Mesenchymal stem cell (in vitro differentiated cells and primary cell): ENCODE results near the gene ELAVL1.
"Not testable (repeated sequence)": the region's sequence is repeated elsewhere in the genome, so short reads cannot be mapped to it uniquely, and the experiment has no call there.

Experiments
- DNase-seq: peaks from one replicate; pipeline ENCODE4 v3.0.0-alpha.2; 2013
- H2AFZ ChIP-seq: one replicate; pipeline ENCODE4 v1.6.1; 2013; ENCODE audit warnings: low read depth, mild to moderate bottlenecking, control low read depth, inconsistent platforms, low read length, moderate library complexity
- H2AK5ac ChIP-seq: 2 replicates; pipeline ENCODE4 v1.6.1; 2013; ENCODE audit warnings: low read length, moderate library complexity, mild to moderate bottlenecking, inconsistent platforms; ENCODE audit not compliant: severe bottlenecking
- H2BK120ac ChIP-seq: one replicate; pipeline ENCODE4 v1.6.1; 2013; ENCODE audit warnings: low read depth, mild to moderate bottlenecking, inconsistent platforms, low read length, moderate library complexity
- H2BK12ac ChIP-seq, 2 experiments: one replicate each; pipeline ENCODE4 v1.6.1; 2013; ENCODE audit warnings: inconsistent platforms in 2 of 2, low read length in 2 of 2, mild to moderate bottlenecking in 2 of 2, moderate library complexity in 2 of 2, control low read depth in 1 of 2
- H2BK15ac ChIP-seq: one replicate; pipeline ENCODE4 v1.6.1; 2013; ENCODE audit warnings: mild to moderate bottlenecking, low read depth, inconsistent platforms; ENCODE audit not compliant: poor library complexity, severe bottlenecking
- H2BK5ac ChIP-seq: 2 replicates; pipeline ENCODE4 v1.6.1; 2013; ENCODE audit warnings: low read depth, mild to moderate bottlenecking, low read length, control low read depth, inconsistent platforms; ENCODE audit not compliant: poor library complexity, severe bottlenecking
- H3K14ac ChIP-seq, 2 experiments: one replicate each; pipeline ENCODE4 v1.6.1; 2013; ENCODE audit warnings: inconsistent platforms in 2 of 2, low read length in 2 of 2, control low read depth in 1 of 2, mild to moderate bottlenecking in 1 of 2, moderate library complexity in 1 of 2
- H3K18ac ChIP-seq, 2 experiments: one replicate each; pipeline ENCODE4 v1.6.1; 2013; ENCODE audit warnings: inconsistent platforms in 2 of 2, low read length in 2 of 2, control low read depth in 1 of 2, low read depth in 1 of 2, mild to moderate bottlenecking in 1 of 2
- H3K23ac ChIP-seq, 2 experiments: one replicate each; pipeline ENCODE4 v1.6.1; 2013; ENCODE audit warnings: inconsistent platforms in 2 of 2, low read length in 2 of 2, mild to moderate bottlenecking in 2 of 2, moderate library complexity in 2 of 2, control low read depth in 1 of 2
- H3K27ac ChIP-seq: 2 replicates; pipeline ENCODE4 v1.5.1; 2013; ENCODE audit warnings: mild to moderate bottlenecking, moderate library complexity, low read length, control low read depth, inconsistent platforms; ENCODE audit not compliant: poor library complexity, severe bottlenecking
- H3K27me3 ChIP-seq, 2 experiments: 2 replicates each; pipeline versions ENCODE4 v1.6.1 to v1.7.0; 2013; ENCODE audit warnings: low read length in 2 of 2, mild to moderate bottlenecking in 2 of 2, moderate library complexity in 2 of 2, control low read depth in 1 of 2, inconsistent platforms in 1 of 2; ENCODE audit not compliant: control insufficient read depth in 1 of 2, insufficient read depth in 1 of 2
- H3K36me3 ChIP-seq, 2 experiments: 2 replicates each; pipeline versions ENCODE4 v1.6.1 to v1.7.0; 2013; ENCODE audit warnings: low read length in 2 of 2, control low read depth in 1 of 2, inconsistent platforms in 1 of 2, low read depth in 1 of 2, mild to moderate bottlenecking in 1 of 2; ENCODE audit not compliant: insufficient read depth in 2 of 2, control insufficient read depth in 1 of 2
- H3K4ac ChIP-seq, 2 experiments: one replicate each; pipeline ENCODE4 v1.6.1; 2013; ENCODE audit warnings: inconsistent platforms in 2 of 2, low read length in 2 of 2, mild to moderate bottlenecking in 2 of 2, moderate library complexity in 2 of 2, control low read depth in 1 of 2, low read depth in 1 of 2
- H3K4me1 ChIP-seq: 2 replicates; pipeline ENCODE4 v1.6.1; 2013; ENCODE audit warnings: low read depth, low read length, control low read depth; ENCODE audit not compliant: control insufficient read depth, insufficient read depth
- H3K4me2 ChIP-seq: 2 replicates; pipeline ENCODE4 v1.6.1; 2013; ENCODE audit warnings: low read length, mild to moderate bottlenecking, inconsistent platforms; ENCODE audit not compliant: poor library complexity, severe bottlenecking
- H3K4me3 ChIP-seq, 2 experiments: 2 replicates each; pipeline versions ENCODE4 v1.5.1 to v1.7.0; 2013; ENCODE audit warnings: low read length in 2 of 2, mild to moderate bottlenecking in 2 of 2, control low read depth in 1 of 2, low read depth in 1 of 2; ENCODE audit not compliant: insufficient read depth in 1 of 2
- H3K79me1 ChIP-seq: replicated peaks from 2 replicates; pipeline ENCODE4 v1.6.1; 2013; ENCODE audit warnings: mild to moderate bottlenecking, control low read depth, low read length, inconsistent platforms; ENCODE audit not compliant: poor library complexity, severe bottlenecking
- H3K9ac ChIP-seq: 2 replicates; pipeline ENCODE4 v1.7.0; 2013; ENCODE audit warnings: mild to moderate bottlenecking, low read length, moderate library complexity
- H3K9me3 ChIP-seq: 2 replicates; pipeline ENCODE4 v1.7.0; 2013; ENCODE audit warnings: mild to moderate bottlenecking, low read length; ENCODE audit not compliant: control insufficient read depth
- H4K8ac ChIP-seq: one replicate; pipeline ENCODE4 v1.6.1; 2013; ENCODE audit warnings: inconsistent platforms, mild to moderate bottlenecking, low read length, moderate library complexity
- H4K91ac ChIP-seq: one replicate; pipeline ENCODE4 v1.6.1; 2013; ENCODE audit warnings: mild to moderate bottlenecking, low read length, inconsistent platforms
- WGBS: methylation state at CpG from one replicate; pipeline ENCODE4 v1.1.7; 2013; ENCODE audit warnings: mixed read lengths; 5-methylcytosine and 5-hydroxymethylcytosine counted together

ELAVL1 gene

GRCh38 chr19:8025316-8025715, 19.9 kb upstream of the ELAVL1 start:
- Histone ChIP-seq H2BK15ac (no peak overlapping the region), H3K18ac (no peak overlapping the region), H3K4ac (no peak overlapping the region), H2BK12ac (no peak overlapping the region), H3K4me1 (peaks cover 10% of the 10 kb centered on the region), H2AFZ (no peak overlapping the region), H3K79me1 (no peaks in the 10 kb centered on the region), H3K9ac (no peak overlapping the region), H3K4me2 (no peak overlapping the region), H3K36me3 (peaks cover 0 to 3% of the 10 kb centered on the region in 2 experiments), H2BK5ac (no peak overlapping the region), H4K91ac (no peak overlapping the region), H2BK120ac (no peak overlapping the region), H2AK5ac (no peak overlapping the region), H3K4me3 (no peak overlapping the region), H3K9me3 (no peaks in the 10 kb centered on the region), H4K8ac (no peak overlapping the region), H3K23ac (no peak overlapping the region), H3K27me3 (peaks cover 0 to 3% of the 10 kb centered on the region in 2 experiments), H3K27ac (no peak overlapping the region), H3K14ac (no peak overlapping the region)
- DNase-seq = no peak
- 87% methylated on average over 5 of the region's 5 CpGs for WGBS

- not testable (repeated sequence) for H3K14ac ChIP-seq, H3K23ac ChIP-seq, H2BK12ac ChIP-seq, H3K4ac ChIP-seq, H4K91ac ChIP-seq, H3K9ac ChIP-seq, H3K36me3 ChIP-seq, H3K27ac ChIP-seq, H3K4me2 ChIP-seq, H2BK120ac ChIP-seq, H3K4me3 ChIP-seq, H2BK5ac ChIP-seq, DNase-seq, H3K9me3 ChIP-seq, H3K18ac ChIP-seq, H2BK15ac ChIP-seq, H3K79me1 ChIP-seq, H4K8ac ChIP-seq, H3K27me3 ChIP-seq, H2AK5ac ChIP-seq, H2AFZ ChIP-seq
- H3K4me1 ChIP-seq = peaks cover 10% of the 10 kb centered on the region
- 94% methylated on average over 3 of the region's 3 CpGs for WGBS
Measured at GRCh38 chr19:8024256-8024655, 18.8 kb upstream of the ELAVL1 start.

DNA sequence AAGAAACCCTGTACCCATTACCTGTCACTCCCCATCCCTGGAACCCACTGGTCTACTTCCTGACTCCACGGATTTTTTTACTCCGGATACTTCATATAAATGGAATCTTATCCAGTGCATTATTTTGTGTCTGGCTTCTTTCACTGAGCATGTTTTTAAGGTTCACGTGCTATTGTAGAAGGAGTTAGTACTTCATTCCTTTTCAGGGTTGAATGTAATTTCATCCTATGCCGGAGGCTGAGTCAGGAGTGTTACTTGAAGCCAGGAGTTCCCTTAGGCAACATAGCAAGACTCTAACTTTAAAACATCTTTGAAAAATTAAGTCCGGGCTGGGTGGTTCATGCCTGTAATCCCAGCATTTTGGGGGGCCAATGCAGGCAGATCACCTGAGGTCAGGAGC, 17.9 kb upstream of the ELAVL1 start:
- no peak overlapping the region for H3K4me3 ChIP-seq
- no peak overlapping the region for H2AK5ac ChIP-seq
- H3K27me3 ChIP-seq = no peaks in the 10 kb centered on the region
- H3K18ac ChIP-seq = no peak overlapping the region
- no peak overlapping the region for H3K14ac ChIP-seq
- H3K36me3 ChIP-seq = peaks cover 0 to 3% of the 10 kb centered on the region in 2 experiments
- no peak overlapping the region for H3K23ac ChIP-seq
- 100% methylated on average over 3 of the region's 5 CpGs for WGBS
- H2AFZ ChIP-seq = no peak overlapping the region
- H2BK15ac ChIP-seq = no peak overlapping the region
- no peak overlapping the region for H4K91ac ChIP-seq
- no peak overlapping the region for H2BK12ac ChIP-seq
- no peak for DNase-seq
- H3K27ac ChIP-seq = no peak overlapping the region
- no peak overlapping the region for H2BK120ac ChIP-seq
- H4K8ac ChIP-seq = no peak overlapping the region
- H3K9me3 ChIP-seq = no peaks in the 10 kb centered on the region
- H3K9ac ChIP-seq = no peak overlapping the region
- no peak overlapping the region for H3K4me2 ChIP-seq
- peaks cover 3% of the 10 kb centered on the region for H3K4me1 ChIP-seq
- no peak overlapping the region for H3K4ac ChIP-seq
- no peaks in the 10 kb centered on the region for H3K79me1 ChIP-seq
- H2BK5ac ChIP-seq = no peak overlapping the region

DNA sequence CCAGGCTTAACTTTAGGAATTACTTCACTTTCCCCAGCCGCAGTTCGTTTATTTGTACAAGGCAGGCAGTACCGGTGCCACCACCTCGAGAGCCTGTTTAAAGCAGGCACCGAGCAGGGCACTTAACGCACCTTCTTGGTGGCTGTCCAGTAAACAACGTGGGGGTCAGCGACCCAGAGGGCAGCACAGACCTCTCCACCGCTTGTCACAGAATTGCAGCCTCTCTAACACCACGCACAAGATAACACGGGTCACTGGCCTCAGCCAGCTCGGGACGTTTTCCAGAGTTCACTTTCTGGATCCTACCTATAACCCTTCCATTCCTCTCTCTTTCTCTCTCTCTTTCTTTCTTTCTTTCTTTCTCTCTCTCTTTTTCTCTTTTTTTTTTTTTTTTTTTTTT, 16.8 kb upstream of the ELAVL1 start:
- H3K79me1 ChIP-seq = no peaks in the 10 kb centered on the region
- no peak overlapping the region for H3K4me3 ChIP-seq
- no peak overlapping the region for H3K18ac ChIP-seq
- H2BK120ac ChIP-seq = no peak overlapping the region
- no peaks in the 10 kb centered on the region for H3K4me1 ChIP-seq
- no peak overlapping the region for H2BK12ac ChIP-seq
- no peak overlapping the region for H4K91ac ChIP-seq
- H3K23ac ChIP-seq = no peak overlapping the region
- no peaks in the 10 kb centered on the region for H3K27me3 ChIP-seq
- H3K9ac ChIP-seq = no peak overlapping the region
- no peak overlapping the region for H2BK15ac ChIP-seq
- H3K27ac ChIP-seq = no peak overlapping the region
- H3K9me3 ChIP-seq = no peaks in the 10 kb centered on the region
- no peak overlapping the region for H4K8ac ChIP-seq
- 81% methylated on average over 13 of the region's 13 CpGs for WGBS
- H2BK5ac ChIP-seq = no peak overlapping the region
- peaks cover 3% of the 10 kb centered on the region in 2 experiments for H3K36me3 ChIP-seq
- no peak overlapping the region for H3K4ac ChIP-seq
- no peak overlapping the region for H3K4me2 ChIP-seq
- no peak overlapping the region for H2AFZ ChIP-seq
- H3K14ac ChIP-seq = no peak overlapping the region
- DNase-seq = no peak
- H2AK5ac ChIP-seq = no peak overlapping the region
